ENCODE results near the gene ARHGAP45. TPM values are rescaled to one million over a fixed set of nuclear protein-coding genes. Genes with fewer than 3 reads are reported as not detected.

ARHGAP45 gene
- total and polyA plus RNA-seq, 9 of the 15 experiments (the other 6 are each of a cell fraction or from before 2014, with no cell fraction given) = 0.08 to 22.1 (median 4.2) TPM

DNA sequence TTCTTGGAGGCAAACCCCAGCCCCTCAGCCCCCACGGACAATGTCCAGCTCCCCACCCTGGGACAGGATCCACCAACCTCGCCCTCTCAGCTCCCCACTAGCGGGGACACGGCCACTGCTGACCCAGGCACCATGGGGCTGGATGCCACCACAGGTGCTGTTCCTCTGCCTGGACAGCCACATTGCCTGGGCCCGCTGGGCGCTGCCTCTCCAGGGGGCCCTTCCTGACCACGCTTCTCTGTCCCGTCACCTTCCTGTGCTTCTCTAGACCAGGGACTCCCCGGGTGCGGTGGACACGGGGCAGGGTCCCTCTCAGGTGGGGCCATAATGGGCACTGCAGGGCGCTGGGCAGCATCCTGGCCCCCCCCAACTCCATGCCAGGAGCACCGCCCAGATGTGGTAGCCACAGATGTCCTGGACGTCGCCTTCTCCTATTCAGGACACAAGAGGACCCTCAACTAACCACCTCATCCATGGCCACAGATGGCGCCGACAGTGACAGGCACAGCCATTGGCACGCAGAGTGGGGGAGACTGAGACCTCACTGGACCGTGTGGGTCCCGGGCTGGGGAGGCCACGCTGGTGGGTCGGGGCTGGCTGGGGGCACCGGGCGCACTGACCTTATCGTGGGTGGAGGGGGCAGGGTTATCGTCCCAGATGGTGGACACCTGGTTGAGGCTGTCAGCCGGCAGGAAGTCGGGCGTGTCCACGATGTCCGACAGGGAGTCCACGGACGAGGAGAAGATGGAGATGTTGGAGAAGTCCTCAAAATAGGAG, 60.2 kb downstream of the ARHGAP45 start:
- POLR2A ChIA-PET = no interaction called here
- 95% methylated on average over 32 of the region's 33 CpGs for WGBS (ENCODE audit: insufficient coverage, low coverage, missing lambda C conversion rate)
- no peak overlapping the region for H2AFZ ChIP-seq (ENCODE audit: low read depth, low read length)
- in situ Hi-C loops (cut with MboI) (no loop called here), intact Hi-C loops (cut with micrococcal nuclease) (no loop called here)
- H4K20me1 ChIP-seq (replicated peaks; ENCODE audit: control insufficient read depth, insufficient read depth, low read length) = no peaks in the 10 kb centered on the region; the same call in 1 of the 2 replicates
- peaks cover 43% of the 10 kb centered on the region; the same call in 2 of the 3 replicates for H3K36me3 ChIP-seq (ENCODE audit: control insufficient read depth, insufficient read depth, low read length)
- no peak overlapping the region for H3K4me3 ChIP-seq
- ATAC-seq = no peak
- no peaks in the 10 kb centered on the region for H3K27me3 ChIP-seq (ENCODE audit: control insufficient read depth in 2 of 2, insufficient read depth in 2 of 2, low read length in 2 of 2)
- H3K9me3 ChIP-seq (replicated peaks; ENCODE audit: control insufficient read depth, insufficient read depth, low read depth, low read length) = no peaks in the 10 kb centered on the region
- BruUV-seq (replicated peaks) = no TSS peak
- FAIRE-seq = no peak
- peaks cover 10 to 79% of the 10 kb centered on the region in 2 experiments for H3K4me1 ChIP-seq (replicated peaks in 1 of 2; ENCODE audit: control insufficient read depth in 2 of 2, insufficient read depth in 2 of 2, low read length in 2 of 2)
- H3K9me1 ChIP-seq (ENCODE audit: control insufficient read depth, insufficient read depth, low read length) = no peaks in the 10 kb centered on the region
- no peak for DNase-seq (ENCODE audit: extremely low read depth in 1 of 4, low spot score in 3 of 4)
- no peak overlapping the region for H3K4me2 ChIP-seq (ENCODE audit: insufficient read depth, low read length)
- peak overlapping the region in 1 of 2 experiments; percentile 74; a peak in 1 of 4 replicates for H3K9ac ChIP-seq (ENCODE audit: insufficient read depth in 1 of 2, low read depth in 2 of 2, low read length in 2 of 2)
- H3K27ac ChIP-seq (ENCODE audit: extremely low read depth, low read depth, low read length) = no peak overlapping the region
- CTCF ChIA-PET (ENCODE audit: low intra/inter-chr PET ratio) = no interaction called here
- peaks cover 14% of the 10 kb centered on the region; the same call in 2 of the 3 replicates for H3K79me2 ChIP-seq (ENCODE audit: control insufficient read depth, insufficient read depth, low read length)
- no peak for TF ChIP-seq NFATC3 (IDR thresholded peaks at IDR 0.05)
- TF ChIP-seq MCM2 (IDR thresholded peaks at IDR 0.05; ENCODE audit: low read depth) = no peak
- TF ChIP-seq MEF2D (tag; conservative IDR thresholded peaks at IDR 0.05; ENCODE audit: low read depth) = no peak
- no peak for TF ChIP-seq ZNF41 (CRISPR knock-in tag; conservative IDR thresholded peaks at IDR 0.05)
- TF ChIP-seq MTA1 (IDR thresholded peaks at IDR 0.05; ENCODE audit: borderline replicate concordance) = no peak
- TF ChIP-seq TEAD1 (CRISPR knock-in tag; IDR thresholded peaks at IDR 0.05) = no peak
- no peak for TF ChIP-seq POLR2AphosphoS5 (IDR thresholded peaks at IDR 0.05; ENCODE audit: control insufficient read depth, insufficient read depth, low read depth, low read length)
- no peak for TF ChIP-seq SNRNP70 (optimal IDR thresholded peaks at IDR 0.05; ENCODE audit: low read depth, low read length)
- TF ChIP-seq YY1 (IDR thresholded peaks at IDR 0.05; ENCODE audit: borderline replicate concordance in 1 of 3, control insufficient read depth in 1 of 3, extremely low read depth in 1 of 3, insufficient read depth in 3 of 3, insufficient read length in 1 of 3, insufficient replicate concordance in 2 of 3, low read depth in 1 of 3, low read length in 2 of 3) = no peak
- TF ChIP-seq, protein P1, sequence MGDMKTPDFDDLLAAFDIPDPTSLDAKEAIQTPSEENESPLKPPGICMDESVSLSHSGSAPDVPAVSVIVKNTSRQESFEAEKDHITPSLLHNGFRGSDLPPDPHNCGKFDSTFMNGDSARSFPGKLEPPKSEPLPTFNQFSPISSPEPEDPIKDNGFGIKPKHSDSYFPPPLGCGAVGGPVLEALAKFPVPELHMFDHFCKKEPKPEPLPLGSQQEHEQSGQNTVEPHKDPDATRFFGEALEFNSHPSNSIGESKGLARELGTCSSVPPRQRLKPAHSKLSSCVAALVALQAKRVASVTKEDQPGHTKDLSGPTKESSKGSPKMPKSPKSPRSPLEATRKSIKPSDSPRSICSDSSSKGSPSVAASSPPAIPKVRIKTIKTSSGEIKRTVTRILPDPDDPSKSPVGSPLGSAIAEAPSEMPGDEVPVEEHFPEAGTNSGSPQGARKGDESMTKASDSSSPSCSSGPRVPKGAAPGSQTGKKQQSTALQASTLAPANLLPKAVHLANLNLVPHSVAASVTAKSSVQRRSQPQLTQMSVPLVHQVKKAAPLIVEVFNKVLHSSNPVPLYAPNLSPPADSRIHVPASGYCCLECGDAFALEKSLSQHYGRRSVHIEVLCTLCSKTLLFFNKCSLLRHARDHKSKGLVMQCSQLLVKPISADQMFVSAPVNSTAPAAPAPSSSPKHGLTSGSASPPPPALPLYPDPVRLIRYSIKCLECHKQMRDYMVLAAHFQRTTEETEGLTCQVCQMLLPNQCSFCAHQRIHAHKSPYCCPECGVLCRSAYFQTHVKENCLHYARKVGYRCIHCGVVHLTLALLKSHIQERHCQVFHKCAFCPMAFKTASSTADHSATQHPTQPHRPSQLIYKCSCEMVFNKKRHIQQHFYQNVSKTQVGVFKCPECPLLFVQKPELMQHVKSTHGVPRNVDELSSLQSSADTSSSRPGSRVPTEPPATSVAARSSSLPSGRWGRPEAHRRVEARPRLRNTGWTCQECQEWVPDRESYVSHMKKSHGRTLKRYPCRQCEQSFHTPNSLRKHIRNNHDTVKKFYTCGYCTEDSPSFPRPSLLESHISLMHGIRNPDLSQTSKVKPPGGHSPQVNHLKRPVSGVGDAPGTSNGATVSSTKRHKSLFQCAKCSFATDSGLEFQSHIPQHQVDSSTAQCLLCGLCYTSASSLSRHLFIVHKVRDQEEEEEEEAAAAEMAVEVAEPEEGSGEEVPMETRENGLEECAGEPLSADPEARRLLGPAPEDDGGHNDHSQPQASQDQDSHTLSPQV (IDR thresholded peaks at IDR 0.05) = no peak
- TF ChIP-seq, protein P2, sequence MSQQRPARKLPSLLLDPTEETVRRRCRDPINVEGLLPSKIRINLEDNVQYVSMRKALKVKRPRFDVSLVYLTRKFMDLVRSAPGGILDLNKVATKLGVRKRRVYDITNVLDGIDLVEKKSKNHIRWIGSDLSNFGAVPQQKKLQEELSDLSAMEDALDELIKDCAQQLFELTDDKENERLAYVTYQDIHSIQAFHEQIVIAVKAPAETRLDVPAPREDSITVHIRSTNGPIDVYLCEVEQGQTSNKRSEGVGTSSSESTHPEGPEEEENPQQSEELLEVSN (IDR thresholded peaks at IDR 0.05; ENCODE audit: borderline replicate concordance in 1 of 2, extremely low read depth in 1 of 2, insufficient read depth in 1 of 2, insufficient read length in 1 of 2, low read depth in 1 of 2, low read length in 1 of 2, poor library complexity in 1 of 2, severe bottlenecking in 1 of 2) = no peak
- no peak for TF ChIP-seq FOXA1 (IDR thresholded peaks at IDR 0.05; ENCODE audit: borderline replicate concordance)
- no peak for TF ChIP-seq HLTF (IDR thresholded peaks at IDR 0.05)
